HG02885 (cell line): ENCODE data around the gene CTCFL.

Source experiments
- ATAC-seq: cut with Tn5 transposase; IDR thresholded peaks from one replicate; pipeline ENCODE4 v1.9.1; 2021; ENCODE audit warnings: mild to moderate bottlenecking; ENCODE audit not compliant: unreplicated experiment, poor library complexity

The CTCFL gene

DNA sequence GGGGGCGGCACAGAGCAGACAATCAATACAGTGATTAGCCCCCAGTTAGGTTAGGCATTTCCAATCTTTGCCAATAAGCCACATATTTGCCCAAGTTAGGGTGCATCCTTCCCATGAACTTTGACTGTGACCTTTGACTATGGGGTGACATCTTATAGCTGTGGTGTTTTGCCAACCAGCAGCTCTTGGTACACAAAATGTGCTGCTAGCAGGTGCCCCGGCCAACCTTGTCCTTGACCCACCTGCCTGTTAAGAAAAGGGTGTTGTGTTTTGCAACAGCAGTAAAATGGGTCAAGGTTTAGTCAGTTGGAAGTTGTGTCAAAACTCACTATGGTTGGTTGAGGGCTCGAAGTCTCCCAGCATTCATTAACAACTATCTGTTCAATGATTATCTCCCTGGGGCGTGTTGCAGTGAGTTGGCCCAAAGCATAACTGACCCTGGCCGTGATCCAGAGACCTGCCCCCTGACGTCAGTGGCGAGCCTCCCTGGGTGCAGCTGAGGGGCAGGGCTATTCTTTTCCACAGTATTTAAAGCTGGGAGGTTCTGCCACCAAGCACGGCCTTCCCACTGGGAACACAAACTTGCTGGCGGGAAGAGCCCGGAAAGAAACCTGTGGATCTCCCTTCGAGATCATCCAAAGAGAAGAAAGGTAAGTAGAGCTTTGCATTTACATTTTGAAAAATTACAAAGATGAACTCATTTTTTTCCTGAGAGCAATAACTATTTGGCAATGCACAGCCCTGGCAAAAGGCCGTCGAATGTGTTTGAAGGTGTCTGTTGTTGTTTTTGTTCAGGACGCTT is 35.8 kb upstream of the CTCFL start, which contains the start of gene PCK1:
TSS of gene PCK1 (plus strand) at position 557 of the 802 bp plus-strand sequence. CDS start 302 bp downstream, outside the sequence.
- no peak for ATAC-seq

DNA sequence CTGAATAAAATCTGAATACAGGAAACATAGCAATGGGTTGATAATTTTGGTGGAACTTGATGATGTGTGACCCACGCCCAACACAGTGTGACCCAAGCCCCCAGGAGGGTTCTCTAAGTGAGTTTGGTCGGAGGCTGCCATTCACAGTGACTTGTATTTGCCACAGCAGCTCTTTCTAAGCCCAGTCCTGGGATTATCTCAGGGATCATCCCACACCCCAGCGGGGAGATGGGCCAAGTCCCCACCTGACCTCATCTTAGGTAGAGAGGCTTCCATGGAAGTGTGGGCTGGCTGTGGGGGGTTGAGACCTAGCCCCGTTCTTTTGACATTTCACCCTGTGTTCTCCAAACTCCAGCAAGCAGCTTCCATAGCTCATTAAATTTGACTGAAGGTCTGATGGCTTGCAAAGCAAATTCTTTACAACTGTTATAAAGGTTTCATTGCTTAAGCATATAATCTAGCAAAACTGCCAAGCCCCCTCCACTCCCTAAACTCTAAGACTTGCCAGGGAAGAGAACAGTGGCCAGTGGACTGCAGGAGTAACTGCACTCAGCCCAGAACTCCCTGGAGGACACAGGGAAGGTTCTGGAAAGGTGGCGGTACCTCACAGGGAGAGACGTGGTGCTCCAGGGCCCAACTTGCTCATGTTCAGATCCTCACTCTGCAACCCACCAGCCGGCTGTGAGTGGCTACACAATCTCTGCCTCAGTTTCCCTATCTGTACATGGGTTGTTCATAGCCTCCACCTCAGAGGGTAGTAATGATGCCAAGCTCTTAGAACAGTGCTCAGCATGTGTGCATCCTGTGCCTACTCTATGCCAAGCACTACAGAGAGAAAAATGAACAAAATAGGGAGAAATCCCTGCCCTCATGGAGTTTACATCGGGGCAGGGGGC is 35.0 kb upstream of the CTCFL start:
- ATAC-seq = no peak

DNA sequence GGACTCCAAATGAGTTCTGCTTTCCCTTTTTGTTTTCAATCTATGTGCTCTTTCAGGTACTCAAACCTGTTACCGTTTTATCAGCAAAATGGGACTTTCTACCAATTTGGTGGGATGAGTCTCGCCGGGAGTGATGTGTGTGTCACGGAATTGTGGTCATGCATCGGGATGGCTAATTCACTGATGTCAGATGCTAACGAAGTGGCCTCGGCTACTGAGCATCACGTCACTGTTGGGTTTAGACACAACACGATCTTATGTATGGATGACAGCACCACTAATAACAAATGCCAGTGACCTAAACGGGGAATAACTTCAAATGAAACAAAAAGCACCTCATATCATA is 34.3 kb upstream of the CTCFL start:
- no peak for ATAC-seq

- ATAC-seq = no peak
Observed at GRCh38 chr20:57558614-57559288, 33.8 kb upstream of the CTCFL start.

GRCh38 chr20:57557926-57558613 is 33.1 kb upstream of the CTCFL start:
- ATAC-seq = no peak

GRCh38 chr20:57556980-57557274 is 32.0 kb upstream of the CTCFL start:
- ATAC-seq = no peak

GRCh38 chr20:57555457-57556184 is 30.7 kb upstream of the CTCFL start:
- ATAC-seq = no peak

DNA sequence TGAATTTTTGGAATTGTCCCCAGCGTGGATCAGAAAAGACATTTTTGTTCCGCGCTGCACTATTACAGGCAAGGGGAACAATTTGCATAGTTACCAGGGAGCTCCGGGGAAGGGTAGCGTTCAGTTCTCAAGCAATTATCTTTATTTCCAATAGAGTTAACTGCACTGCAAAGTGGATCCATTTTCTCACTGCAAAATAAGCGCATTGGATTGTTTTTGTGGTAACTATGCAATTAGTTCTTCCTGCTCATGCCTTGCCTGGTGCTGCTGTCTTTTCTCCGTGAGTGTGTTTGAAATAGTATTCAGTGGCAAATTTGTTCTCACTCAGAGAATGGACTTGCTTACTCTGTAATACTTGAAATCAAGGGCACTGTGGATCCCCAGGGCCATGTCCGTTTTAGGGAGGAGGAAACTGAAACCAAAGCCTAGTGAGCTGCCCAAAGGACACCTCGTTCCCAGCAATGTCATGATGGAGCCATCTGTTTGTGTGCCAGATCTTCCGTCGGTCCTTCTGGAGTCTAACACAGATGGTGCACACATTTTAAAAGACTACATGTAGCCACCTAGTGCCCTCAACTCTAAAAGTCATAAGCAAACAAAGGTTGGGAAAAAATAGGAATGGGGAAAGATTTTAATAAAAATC is 28.6 kb upstream of the CTCFL start:
- ATAC-seq = no peak

DNA sequence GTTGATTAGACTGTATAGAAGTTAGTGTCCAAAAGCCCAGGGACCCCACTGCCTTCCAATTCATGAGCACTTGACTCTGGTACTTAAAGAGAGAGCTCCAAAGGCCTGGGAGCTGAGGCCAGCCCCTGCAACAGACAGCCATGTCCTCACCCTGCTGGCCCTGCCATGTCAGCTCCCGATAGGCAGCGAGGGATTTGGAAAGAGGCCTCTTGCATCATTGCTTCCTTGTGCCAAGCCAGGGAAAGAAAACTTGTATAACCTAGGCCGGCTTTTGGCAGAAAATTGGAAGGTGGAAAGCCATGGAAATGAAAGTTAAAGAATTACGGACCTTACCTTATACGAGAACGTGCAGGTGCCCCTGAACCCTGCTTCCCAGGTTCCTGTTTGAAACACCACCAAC is 27.5 kb upstream of the CTCFL start:
- no peak for ATAC-seq

DNA sequence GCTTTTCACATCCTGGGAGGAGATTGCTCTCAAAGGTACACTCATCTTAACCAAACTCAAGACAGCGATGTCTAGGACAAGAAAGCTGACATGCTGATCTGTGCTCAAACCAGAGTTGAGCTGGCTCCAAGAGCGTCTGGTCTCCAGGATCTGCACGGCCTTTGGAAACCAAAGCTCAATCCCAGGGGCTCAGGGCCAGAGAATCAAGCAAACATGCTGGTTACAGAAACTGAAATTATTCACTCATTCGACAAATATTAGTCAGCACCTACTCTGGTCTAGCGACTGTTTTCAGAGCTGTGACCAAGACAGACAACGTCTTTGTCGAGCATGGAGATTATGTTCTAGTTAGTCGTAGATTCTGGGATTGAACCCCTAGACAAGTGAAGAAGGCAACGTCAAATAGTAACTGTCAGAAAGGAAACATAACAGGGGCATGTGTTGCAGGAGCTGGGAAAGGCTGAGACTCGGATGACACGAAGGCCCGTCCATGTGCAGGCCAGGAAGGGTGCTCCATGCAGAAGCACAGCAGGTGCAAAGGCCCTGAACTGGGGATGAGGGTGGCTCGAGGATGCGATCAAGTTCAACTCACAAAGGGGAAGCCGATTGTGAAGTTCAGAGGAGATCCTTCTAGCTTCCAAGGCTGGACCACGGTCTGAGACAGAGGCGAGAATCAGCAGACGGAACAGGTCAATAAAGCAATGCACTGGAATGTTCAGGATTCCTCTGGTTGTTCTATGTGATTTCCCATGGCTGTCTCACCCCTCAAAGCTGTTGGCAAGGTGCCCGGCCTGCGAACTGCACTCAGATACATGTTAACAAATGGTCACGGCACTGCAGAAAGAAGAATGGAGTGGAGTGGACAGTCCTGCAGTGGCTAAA is 23.5 kb upstream of the CTCFL start:
- no peak for ATAC-seq

GRCh38 chr20:57546956-57547649 is 22.2 kb upstream of the CTCFL start:
- ATAC-seq = no peak

- ATAC-seq = no peak
Observed at GRCh38 chr20:57545927-57546662, 21.2 kb upstream of the CTCFL start.

DNA sequence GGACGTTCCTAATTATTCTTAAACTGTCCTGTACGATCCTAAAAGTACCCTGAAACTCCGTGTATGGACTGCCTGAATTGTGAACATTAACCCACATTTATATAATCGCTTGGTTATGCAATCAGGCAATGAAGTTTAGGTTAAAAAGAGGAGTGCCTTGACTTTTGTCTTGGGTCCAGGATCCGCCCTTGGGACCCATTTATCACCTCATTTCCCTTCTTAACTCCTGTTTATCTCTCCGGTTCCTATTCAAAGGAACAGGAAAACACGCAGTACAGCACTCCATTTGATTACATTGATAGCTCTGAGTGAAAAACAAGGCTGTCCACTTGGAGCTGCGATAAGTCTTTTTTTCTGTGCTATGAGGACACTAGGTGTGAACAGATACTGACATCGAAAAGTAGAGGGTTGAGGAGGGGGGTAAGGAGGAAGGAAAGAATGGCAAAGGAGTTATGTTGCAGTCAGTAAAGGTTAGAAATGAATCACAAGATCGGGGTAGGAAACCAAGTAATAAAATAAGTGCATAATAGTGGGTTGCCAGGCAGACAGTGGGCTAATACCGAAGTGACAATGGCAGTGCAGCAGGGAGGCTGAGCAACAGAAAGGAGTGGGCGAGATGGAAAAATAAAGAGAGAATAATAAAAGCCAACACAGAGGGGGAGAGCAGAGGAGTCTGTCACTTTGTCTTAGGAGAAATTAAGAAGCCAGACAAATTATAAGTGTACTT is 20.1 kb upstream of the CTCFL start:
- ATAC-seq = no peak

GRCh38 chr20:57543754-57544153 is 18.8 kb upstream of the CTCFL start:
- ATAC-seq = no peak

DNA sequence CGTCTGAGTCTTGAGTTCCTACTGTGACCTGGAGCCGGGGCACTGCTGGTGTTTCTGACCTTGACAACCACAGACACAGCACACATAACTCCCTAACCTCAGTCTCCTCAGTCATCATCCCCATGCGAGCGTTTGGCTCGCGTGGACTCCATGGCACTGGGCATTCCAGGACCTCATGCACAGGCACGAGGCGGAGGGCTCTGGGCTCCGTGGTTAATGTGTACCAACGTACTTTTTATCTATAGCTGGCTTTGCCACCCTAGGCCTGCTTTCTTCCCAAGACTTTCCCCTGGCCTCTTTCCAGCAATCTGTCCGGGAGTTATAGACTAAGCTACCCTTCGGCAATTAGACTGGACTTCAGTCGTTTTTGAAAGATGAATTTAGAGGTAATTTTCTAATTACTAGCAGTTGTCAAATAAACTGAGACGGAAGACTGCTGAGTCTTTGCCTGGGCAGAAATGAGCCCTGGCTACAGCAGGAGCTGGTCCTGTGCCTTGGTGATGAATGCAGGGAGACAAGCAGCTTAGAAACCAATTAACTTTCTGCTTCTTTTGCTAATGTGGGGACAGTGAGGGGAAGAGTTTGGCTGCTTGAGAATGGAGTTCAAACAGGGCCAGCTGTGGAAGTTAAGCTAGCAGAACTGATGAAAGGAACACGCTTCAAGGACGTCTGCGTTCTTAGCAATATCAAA is 16.1 kb upstream of the CTCFL start:
- no peak for ATAC-seq

- ATAC-seq = no peak
Observed at GRCh38 chr20:57539889-57540288, 14.9 kb upstream of the CTCFL start.
